ENCODE results near the gene RWDD2A.
A peak's percentile ranks its signal among the peaks of the same experiment; 100 is the strongest.

Gene RWDD2A

DNA sequence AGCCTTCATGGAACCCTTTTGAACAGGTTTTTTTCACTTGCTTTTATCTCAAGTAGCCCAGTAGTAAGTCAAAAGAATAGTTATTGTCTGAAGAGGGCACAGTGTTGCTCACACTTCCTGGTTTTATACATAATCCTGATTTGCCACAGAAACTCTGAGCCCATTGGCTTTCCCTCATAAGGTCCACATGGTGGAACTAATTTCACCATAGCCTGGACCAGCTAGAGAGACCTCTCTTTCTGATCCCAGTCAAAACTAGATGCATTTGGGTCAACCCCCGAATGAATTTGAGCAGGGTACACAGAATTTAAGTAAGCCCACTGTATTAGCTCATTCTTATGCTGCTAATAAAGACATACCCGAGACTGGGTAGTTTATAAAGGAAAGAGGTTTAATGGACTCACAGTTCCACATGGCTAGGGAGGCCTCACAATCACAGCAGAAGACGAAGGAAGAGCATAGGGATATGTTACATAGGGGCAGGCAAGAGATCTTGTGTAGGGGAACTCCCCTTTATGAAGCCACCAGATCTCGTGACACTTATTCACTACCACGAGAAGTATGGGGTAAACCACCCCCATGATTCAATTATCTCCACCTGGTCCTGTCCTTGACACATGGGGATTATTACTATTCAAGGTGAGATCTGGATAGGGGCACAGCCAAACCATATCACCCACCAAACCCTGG, 6.2 kb downstream of the RWDD2A start:
- no peak for ATAC-seq

DNA sequence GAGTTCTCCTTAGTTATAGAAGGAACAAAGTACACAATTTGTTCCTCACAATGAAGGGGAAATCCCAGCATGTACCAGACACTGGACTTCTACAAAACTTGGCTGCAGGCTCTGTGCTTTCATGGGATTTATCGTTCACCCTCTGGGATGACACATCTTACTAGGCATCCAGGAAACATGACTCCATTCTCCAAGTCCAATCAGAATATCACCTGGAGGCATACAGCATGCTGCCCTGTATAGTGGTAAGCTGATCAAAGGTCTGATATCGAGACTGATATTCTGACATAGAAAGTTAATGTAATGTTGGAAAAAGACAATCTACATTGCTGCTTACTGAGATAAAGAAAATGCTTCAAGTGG, 6.7 kb downstream of the RWDD2A start:
- ATAC-seq, result no peak

- ATAC-seq, result no peak
Observed at GRCh38 chr6:83202031-83202430, 8.9 kb downstream of the RWDD2A start.

- peak; percentile 88 for ATAC-seq
Observed at GRCh38 chr6:83215131-83216047, 22.2 kb downstream of the RWDD2A start.

- no peak for ATAC-seq
Observed at GRCh38 chr6:83216806-83217205, 23.6 kb downstream of the RWDD2A start.

- ATAC-seq, result no peak
Observed at GRCh38 chr6:83218646-83219045, 25.5 kb downstream of the RWDD2A start.

DNA sequence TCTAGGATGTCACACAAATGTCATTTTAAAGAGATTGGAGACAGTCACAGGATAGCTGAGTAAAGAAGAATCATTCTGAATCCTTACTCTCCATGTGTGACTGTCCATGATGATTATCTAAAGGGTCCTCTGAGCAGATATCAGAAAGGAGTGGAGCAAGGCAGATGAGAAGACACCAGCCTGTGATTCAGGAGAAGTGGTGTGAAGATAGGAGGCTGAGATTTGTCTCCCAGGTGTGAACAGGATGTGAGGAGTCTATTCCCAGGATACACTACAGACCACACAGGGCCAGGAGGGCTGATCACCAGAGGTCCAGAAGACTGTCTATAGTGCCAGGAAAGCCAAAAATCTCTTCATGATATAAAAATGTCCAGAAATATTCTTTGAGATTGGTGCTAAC, 27.0 kb downstream of the RWDD2A start:
- ATAC-seq, result no peak

GRCh38 chr6:83221276-83221675, 28.1 kb downstream of the RWDD2A start:
- ATAC-seq, result no peak

DNA sequence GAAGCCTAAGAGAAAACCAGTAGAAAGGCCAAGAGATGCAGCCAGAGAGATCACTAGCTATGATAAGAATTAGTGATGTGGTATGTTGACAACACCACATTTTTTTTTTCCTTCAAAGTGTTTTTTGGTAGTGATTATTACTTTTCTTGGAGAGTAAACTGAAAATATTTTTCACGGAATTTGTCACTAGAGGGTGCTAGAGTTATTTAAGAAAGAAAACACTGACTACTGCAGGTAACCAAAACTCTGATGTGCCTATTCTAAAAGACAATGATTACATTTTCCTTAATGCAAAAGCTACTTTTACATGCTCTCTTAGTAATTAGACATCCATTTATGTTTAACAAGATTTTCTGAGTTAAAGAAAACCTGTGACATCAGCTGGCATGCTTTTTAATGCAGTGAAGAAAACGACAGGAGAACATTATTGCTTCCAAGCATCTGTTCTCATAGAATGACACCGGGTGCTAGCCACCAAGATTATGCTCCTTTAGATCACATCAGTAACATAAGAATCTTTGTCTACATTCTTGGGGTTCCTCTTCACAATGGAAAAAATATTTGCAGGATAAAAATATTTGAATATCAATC, 28.8 kb downstream of the RWDD2A start:
- no peak for ATAC-seq

DNA sequence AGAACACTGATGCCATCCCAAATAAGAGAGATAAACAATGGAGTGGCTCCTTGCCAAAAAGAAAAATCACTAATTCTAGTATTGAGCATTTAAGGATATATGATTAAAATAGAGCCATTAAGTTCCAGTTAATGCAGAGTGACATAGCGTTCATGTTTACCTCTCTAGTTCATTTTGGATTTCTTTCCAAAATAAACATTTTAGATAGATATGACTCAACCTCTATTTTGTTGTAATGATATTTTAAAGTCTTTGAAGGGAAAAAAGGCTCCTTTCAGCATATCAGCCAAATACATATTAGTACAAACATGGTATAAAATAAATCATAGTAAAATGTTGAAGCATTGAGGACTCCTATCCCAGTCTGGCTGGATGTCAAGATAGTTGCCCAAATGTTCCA, 33.4 kb downstream of the RWDD2A start:
- ATAC-seq, result no peak

DNA sequence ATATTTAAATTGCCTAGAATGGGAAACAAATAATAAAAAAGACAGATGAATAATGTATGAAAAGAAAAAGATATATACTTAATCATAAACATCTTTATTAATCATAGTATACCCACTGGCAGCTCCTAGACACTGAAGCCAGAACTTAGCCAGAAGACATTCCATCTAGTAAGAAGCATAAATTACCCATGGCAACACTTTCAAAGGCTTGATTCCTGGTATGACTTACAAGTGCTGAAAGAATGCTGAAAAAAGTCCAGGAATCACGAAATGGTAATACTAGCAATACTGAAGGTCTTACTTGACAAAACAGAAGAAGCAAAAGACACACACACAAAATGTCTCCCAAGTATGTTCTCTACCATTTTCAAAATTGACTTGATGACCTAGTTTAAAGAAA, 38.0 kb downstream of the RWDD2A start:
- ATAC-seq, result no peak

GRCh38 chr6:83247471-83247870, 54.3 kb downstream of the RWDD2A start:
- ATAC-seq, result no peak

Measured in activated CD4-positive, CD25-positive, alpha-beta regulatory T cell treated with anti-CD3 and anti-CD28 coated beads, Interleukin-2, amount 50 U/mL, for 24 hours (primary cell).